Measurements from ENCODE around the gene NCAPG2. TPM values are rescaled to one million over a fixed set of nuclear protein-coding genes. Genes with fewer than 3 reads are reported as not detected.

The NCAPG2 gene
- total and polyA plus RNA-seq, 10 of the 15 experiments (the other 5 are each of a cell fraction or from before 2014, with no cell fraction given), result 11.2 to 78.2 (median 49.2) TPM

GRCh38 chr7:158706273-158706704, 1.7 kb upstream of the NCAPG2 start (continued):
- TF ChIP-seq HSF1 (IDR thresholded peaks at IDR 0.05; ENCODE audit: low read depth, low read length) (no peak), ATF2 (IDR thresholded peaks at IDR 0.05; ENCODE audit: low read length) (no peak)

- FAIRE-seq (no peak), DNase-seq (ENCODE audit: low read depth, low spot score) (no peak), ATAC-seq (no peak)
- H3K79me2 ChIP-seq (ENCODE audit: control insufficient read depth, insufficient read depth, low read length), result peaks cover 42% of the 10 kb centered on the region
- 21% methylated on average over 16 of the region's 22 CpGs for WGBS (ENCODE audit: insufficient coverage, insufficient replicate concordance, low lambda C conversion rate, missing lambda C conversion rate)
- CTCF ChIA-PET, result interaction anchor here (0.6 to 2.6 kb wide), 5 partner anchors 9 to 271 kb away, joined by 3 to 16 read pairs (median 3); no protein-coding TSS in a partner anchor
- H2AFZ ChIP-seq (ENCODE audit: control insufficient read depth, low read depth, low read length), result peak overlapping the region; percentile 68
- peaks cover 3% of the 10 kb centered on the region for H3K4me1 ChIP-seq (ENCODE audit: control insufficient read depth, insufficient read depth, low read length)
- POLR2A ChIA-PET, result interaction anchor here (0.6 to 1.6 kb wide), 5 partner anchors 10 to 159 kb away, joined by 3 to 4 read pairs (median 4); no protein-coding TSS in a partner anchor
- H3K9me3 ChIP-seq (replicated peaks; ENCODE audit: control insufficient read depth, insufficient read depth, low read length), result peaks cover 5% of the 10 kb centered on the region; the same call in 2 of the 3 replicates
- peak overlapping the region; percentile 90 for H3K4me2 ChIP-seq (ENCODE audit: control insufficient read depth, insufficient read depth)
- SMC1A ChIA-PET (ENCODE audit: uncharacterized antibody, unreplicated experiment), result interaction anchor here (1.6 kb wide), 1 partner anchor 272 kb away, joined by 9 read pairs; no protein-coding TSS in a partner anchor
- in situ Hi-C loops (cut with MboI) (loop anchor here (5.0 kb wide), 1 partner anchor 117 kb away; no protein-coding TSS in a partner anchor), intact Hi-C loops (cut with micrococcal nuclease; ENCODE audit: unreplicated experiment) (loop anchor here (2.0 kb wide), 1 partner anchor 123 kb away; the partner anchor contains the start of gene ESYT2)
- peaks cover 0 to 2% of the 10 kb centered on the region in 2 experiments; a peak in 3 of 4 replicates for H3K36me3 ChIP-seq (ENCODE audit: control insufficient read depth in 2 of 2, insufficient read depth in 2 of 2, low read length in 1 of 2)
- RAD21 ChIA-PET (ENCODE audit: unreplicated experiment), result interaction anchor here (0.7 to 2.2 kb wide), 5 partner anchors 43 to 271 kb away, joined by 3 to 14 read pairs (median 3); no protein-coding TSS in a partner anchor
- TF ChIP-seq CBFB (IDR thresholded peaks at IDR 0.05; ENCODE audit: low read depth) (no peak), ZBED1 (IDR thresholded peaks at IDR 0.05; ENCODE audit: borderline replicate concordance) (no peak), PRDM15 (CRISPR knock-in tag; IDR thresholded peaks at IDR 0.05) (no peak), CHD4 (IDR thresholded peaks at IDR 0.05) (no peak), STAT3 (IDR thresholded peaks at IDR 0.05; ENCODE audit: low read depth, low read length) (no peak), SMAD5 (IDR thresholded peaks at IDR 0.05; ENCODE audit: low read depth) (peak; percentile 5; the same call in 1 of the 2 replicates), GATAD2B (conservative IDR thresholded peaks at IDR 0.05; ENCODE audit: low read depth) (0 out of 2 replicates have a peak, but pooled peaks have one; percentile 13), TCF12 (IDR thresholded peaks at IDR 0.05; ENCODE audit: low read depth, low read length) (0 out of 2 replicates have a peak, but pooled peaks have one; percentile 21), TBL1XR1 (IDR thresholded peaks at IDR 0.05; ENCODE audit: low read depth, low read length) (0 out of 2 replicates have a peak, but pooled peaks have one; percentile 2), MEF2A (IDR thresholded peaks at IDR 0.05; ENCODE audit: insufficient read depth, low read depth, low read length) (no peak), STAT1 (conservative IDR thresholded peaks at IDR 0.05) (no peak)
- no peaks in the 10 kb centered on the region for H3K27me3 ChIP-seq (replicated peaks in 1 of 2; ENCODE audit: control insufficient read depth in 2 of 2, insufficient read depth in 2 of 2, low read length in 1 of 2)
- H4K20me1 ChIP-seq (ENCODE audit: control insufficient read depth, insufficient read depth), result no peaks in the 10 kb centered on the region
- peak overlapping the region; percentile 97 for H3K4me3 ChIP-seq
- BruUV-seq (replicated peaks), result TSS peak; percentile 92
- peak overlapping the region; percentile 90 for H3K27ac ChIP-seq (ENCODE audit: control insufficient read depth, insufficient read depth)
- peak overlapping the region; percentile 68 for H3K9ac ChIP-seq (ENCODE audit: control insufficient read depth, insufficient read depth, low read length)
Measured at GRCh38 chr7:158705234-158705850, 738 bp upstream of the NCAPG2 start.
